ENCODE data around the gene RELN.
"Not testable (repeated sequence)": the region's sequence is repeated elsewhere in the genome, so short reads cannot be mapped to it uniquely, and the experiment has no call there.

RELN gene

DNA sequence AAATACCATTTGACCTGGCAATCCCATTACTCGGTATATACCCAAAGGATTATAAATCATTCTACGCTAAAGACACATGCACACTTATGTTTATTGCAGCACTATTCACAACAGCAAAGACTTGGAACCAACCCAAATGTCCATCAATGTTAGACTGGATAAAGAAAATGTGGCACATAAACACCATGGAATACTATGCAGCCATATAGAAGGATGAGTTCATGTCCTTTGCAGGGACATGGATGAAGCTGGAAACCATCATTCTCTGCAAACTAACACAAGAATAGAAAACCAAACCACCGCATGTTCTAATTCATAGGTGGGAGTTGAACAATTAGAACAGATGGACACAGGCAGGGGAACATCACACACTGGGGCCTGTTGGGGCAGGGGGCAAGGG is 502.6 kb downstream of the RELN start:
- not testable (repeated sequence) for DNase-seq (ENCODE audit: low spot score)

DNA sequence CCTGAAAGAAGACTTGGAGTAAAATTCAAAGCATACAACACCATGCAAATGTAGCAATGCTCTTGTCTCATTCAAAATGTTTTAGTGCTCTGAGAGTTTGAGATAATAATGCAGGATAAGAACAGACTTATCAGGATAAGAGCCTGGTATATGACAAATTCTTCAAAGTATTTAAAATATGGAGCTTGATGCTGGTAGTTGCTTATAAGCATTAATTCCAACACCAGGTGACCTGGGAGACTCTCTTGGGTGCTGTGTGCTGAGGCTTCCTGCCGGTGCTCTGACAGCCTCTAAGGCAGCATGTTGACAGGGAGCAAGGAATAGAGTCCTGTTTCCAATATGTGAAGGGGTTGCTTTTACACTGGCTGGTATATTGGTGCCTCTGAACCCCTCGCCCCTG is 508.7 kb downstream of the RELN start:
- DNase-seq (ENCODE audit: low spot score), result no peak

GRCh38 chr7:103474956-103475355 is 514.5 kb downstream of the RELN start:
- DNase-seq (ENCODE audit: low spot score), result no peak

GRCh38 chr7:103469095-103469948 is 520.1 kb downstream of the RELN start:
- DNase-seq (ENCODE audit: low spot score), result no peak

DNA sequence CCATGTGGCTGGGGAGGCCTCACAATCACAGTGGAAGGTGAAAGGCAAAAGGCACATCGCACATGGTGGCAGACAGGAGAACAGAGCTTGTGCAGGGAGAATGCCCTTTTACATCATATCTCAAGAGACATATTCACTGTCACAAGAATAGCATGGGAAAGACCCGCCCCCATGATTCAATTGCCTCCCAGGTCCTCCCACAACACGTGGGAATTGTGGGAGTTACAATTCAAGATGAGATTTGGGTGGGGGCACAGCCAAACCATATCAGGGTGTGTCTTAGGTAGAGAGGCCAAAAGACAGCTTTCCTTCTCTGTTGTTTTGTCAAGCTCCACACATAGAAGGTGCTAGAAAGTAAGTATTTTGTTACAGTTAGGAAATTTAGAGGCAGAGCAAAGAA is 522.6 kb downstream of the RELN start:
- no peak for DNase-seq (ENCODE audit: low spot score)

DNA sequence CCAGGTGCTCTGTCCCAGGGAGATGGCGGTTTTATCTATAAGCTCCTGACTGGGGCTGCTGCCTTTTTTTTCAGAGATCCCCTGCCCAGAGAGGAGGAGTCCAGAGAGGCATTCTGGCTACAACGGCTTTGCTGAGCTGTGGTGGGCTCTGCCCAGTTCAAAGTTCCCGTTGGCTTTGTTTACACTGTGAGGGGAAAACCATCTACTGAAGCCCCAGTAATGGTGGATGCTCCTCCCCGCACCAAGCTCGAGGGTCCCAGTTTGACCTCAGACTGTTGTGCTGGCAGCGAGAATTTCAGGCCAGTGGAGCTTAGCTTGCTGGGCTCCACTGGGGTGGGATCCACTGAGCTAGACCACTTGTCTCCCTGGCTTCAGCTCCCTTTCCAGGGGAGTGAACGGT is 527.1 kb downstream of the RELN start:
- no peak for DNase-seq (ENCODE audit: low spot score)

GRCh38 chr7:103447073-103447960 is 542.1 kb downstream of the RELN start:
- peak; percentile 50 for DNase-seq (ENCODE audit: low spot score)

- DNase-seq (ENCODE audit: low spot score), result no peak
Measured at GRCh38 chr7:103446049-103446520, 543.4 kb downstream of the RELN start, which contains the start of gene SLC26A5. Gene SLC26A5 (minus strand): TSS chr7:103446207. CDS start chr7:103421514, 24,693 bp downstream.

GRCh38 chr7:103445228-103446048 is 544.0 kb downstream of the RELN start:
- DNase-seq (ENCODE audit: low spot score), result no peak

- DNase-seq (ENCODE audit: low spot score), result no peak
Measured at GRCh38 chr7:103439661-103440060, 549.8 kb downstream of the RELN start.

DNA sequence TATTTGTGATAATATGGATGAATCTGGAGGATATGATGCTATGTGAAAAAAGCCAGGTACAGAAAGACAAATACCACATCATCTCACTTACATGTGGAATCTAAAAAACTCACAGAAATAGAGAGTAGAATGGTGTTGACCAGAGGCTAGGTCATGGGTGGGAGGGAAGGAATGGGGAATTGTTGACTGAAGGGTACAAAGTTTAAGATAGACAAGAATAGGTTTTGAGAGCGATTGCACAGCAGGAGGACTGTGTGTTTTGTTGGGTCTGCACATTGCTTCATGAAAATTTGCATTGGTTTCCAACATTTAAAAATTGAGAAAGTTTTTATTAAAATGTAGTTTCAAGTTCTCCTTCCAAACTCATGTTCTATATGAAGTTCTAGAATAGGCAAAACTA is 551.8 kb downstream of the RELN start:
- DNase-seq (ENCODE audit: low spot score), result no peak

DNA sequence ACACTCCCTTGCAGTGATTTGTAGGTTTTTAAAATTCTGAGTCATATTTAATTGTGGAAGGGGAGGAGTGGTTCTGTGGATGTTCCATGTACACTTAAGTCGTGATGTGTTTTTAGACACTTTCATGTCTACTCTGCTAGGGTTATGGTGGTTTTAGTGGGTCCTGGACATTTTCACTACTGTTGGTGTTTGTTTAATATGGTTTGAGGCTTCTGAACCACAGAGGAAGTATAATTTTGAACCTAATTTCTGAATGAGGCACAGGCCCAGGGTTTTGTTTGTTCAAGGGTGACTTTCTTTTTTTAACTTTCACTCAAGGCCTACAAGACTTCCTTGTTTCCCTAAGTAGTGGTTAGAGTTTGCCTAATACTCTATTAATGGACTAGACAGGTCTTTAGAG is 556.7 kb downstream of the RELN start:
- DNase-seq (ENCODE audit: low spot score), result no peak

GRCh38 chr7:103425177-103425576 is 564.3 kb downstream of the RELN start:
- DNase-seq (ENCODE audit: low spot score), result no peak

DNA sequence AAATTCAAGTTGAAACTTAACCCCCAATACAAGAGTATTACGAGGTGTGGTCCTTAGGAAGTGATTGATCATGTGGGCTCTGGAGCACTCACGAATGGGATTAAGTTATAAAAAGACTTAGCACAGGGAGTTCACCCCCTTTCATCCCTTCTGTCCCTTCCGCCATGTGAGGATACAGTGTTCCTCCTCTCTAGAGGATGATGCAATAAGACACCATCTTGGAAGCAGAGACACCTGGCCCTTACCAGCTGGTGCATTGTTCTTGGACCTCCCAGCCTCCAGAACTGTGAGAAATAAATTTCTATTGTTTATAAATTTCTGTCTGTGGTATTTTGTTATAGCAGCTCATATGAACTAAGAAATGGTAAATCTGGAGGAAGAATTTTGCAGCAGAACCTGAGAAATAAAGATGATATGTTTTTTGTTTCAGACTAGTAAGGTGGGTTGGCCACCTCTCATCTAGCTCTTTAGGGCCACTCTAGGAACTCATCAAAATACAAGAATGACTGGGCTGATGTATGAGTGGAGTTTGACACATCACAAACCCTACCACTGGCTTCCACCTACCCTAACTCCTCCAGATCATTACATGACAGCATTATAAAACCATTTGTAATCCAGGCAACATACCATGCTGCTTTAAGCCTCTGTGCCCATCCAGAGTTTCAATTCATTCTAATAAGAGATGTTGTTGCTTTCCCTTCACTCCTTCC is 565.8 kb downstream of the RELN start:
- no peak for DNase-seq (ENCODE audit: low spot score)

Data from activated CD4-positive, alpha-beta T cell treated with anti-CD3 and anti-CD28 coated beads, Interleukin-2, Interleukin-4, amounts not matched to agents 100 ng/mL and 50 ng/mL, durations not matched to agents 16 hours and 8 hours (primary cell).